ENCODE results near the gene PRICKLE2. TPM values are rescaled to one million over a fixed set of nuclear protein-coding genes. Genes with fewer than 3 reads are reported as not detected.

PRICKLE2 gene
- total RNA-seq, 4 donors from 2014 or later: 77.3 to 109 (median 96.7) TPM

DNA sequence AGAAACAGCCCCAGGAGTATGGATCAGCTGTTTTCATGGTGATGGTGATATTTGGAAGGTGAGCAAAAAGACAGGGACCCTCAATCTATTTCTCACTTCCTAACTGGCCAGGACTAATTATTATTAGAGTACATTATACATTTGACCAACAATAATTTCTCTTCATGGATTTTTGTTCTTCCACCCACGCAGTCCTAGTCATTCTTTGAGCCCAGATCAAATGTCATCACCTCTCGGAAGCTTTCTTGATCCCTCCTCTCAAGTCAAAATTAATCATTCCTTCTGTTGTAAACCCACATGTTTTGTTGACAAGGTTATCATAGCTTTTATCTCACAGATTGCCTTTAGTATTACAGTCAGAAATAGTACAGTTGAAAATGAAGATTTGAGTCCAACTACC lies 29.2 kb upstream of the PRICKLE2 start:
- WGBS, 2 donors (ENCODE audit: low coverage in 1 of 2): 40 to 58% methylated on average over 2 of the region's 2 CpGs
- no peaks in the 10 kb centered on the region for H3K27me3 ChIP-seq
- H3K4me1 ChIP-seq: peaks cover 9 to 88% (median 22%) of the 10 kb centered on the region in 3 donors
- H3K9me3 ChIP-seq: no peaks in the 10 kb centered on the region
- ATAC-seq: no peak
- no peak overlapping the region for H3K4me3 ChIP-seq
- no peaks in the 10 kb centered on the region for H3K36me3 ChIP-seq
- no peak for TF ChIP-seq POLR2A (IDR thresholded peaks at IDR 0.05)
- TF ChIP-seq, protein P1, sequence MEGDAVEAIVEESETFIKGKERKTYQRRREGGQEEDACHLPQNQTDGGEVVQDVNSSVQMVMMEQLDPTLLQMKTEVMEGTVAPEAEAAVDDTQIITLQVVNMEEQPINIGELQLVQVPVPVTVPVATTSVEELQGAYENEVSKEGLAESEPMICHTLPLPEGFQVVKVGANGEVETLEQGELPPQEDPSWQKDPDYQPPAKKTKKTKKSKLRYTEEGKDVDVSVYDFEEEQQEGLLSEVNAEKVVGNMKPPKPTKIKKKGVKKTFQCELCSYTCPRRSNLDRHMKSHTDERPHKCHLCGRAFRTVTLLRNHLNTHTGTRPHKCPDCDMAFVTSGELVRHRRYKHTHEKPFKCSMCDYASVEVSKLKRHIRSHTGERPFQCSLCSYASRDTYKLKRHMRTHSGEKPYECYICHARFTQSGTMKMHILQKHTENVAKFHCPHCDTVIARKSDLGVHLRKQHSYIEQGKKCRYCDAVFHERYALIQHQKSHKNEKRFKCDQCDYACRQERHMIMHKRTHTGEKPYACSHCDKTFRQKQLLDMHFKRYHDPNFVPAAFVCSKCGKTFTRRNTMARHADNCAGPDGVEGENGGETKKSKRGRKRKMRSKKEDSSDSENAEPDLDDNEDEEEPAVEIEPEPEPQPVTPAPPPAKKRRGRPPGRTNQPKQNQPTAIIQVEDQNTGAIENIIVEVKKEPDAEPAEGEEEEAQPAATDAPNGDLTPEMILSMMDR (IDR thresholded peaks at IDR 0.05): no peak
- no peak for TF ChIP-seq POLR2AphosphoS5 (IDR thresholded peaks at IDR 0.05)
- no peak for TF ChIP-seq EP300 (IDR thresholded peaks at IDR 0.05)
- peak overlapping the region; percentile 75 to 97 (median 80) for H3K27ac ChIP-seq

DNA sequence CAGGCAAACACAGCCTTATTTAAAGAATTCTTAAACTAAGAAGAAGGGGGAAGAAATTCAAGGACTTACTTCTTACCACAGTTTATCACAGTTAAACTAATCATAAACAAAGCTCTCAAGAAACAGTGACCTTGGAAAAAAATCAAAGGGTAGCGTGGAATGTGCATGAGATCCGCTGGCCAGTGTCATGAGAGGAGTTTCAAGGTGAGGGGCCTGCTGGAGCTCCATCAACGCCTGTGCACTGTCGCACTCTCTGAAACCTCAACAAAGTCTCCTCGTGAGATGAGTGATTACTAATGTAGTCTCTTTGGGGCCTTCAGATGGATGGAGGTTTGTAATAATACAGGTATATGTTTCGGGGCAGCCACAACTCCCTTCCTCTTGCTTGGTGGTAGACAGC lies 28.4 kb upstream of the PRICKLE2 start:
- no peak for ATAC-seq
- TF ChIP-seq EP300 (IDR thresholded peaks at IDR 0.05) (no peak), POLR2A (IDR thresholded peaks at IDR 0.05) (no peak), POLR2AphosphoS5 (IDR thresholded peaks at IDR 0.05) (no peak)
- TF ChIP-seq, protein P1 (IDR thresholded peaks at IDR 0.05): no peak
- WGBS, 2 donors (ENCODE audit: low coverage in 1 of 2): 19 to 56% methylated on average over 6 of the region's 6 CpGs

DNA sequence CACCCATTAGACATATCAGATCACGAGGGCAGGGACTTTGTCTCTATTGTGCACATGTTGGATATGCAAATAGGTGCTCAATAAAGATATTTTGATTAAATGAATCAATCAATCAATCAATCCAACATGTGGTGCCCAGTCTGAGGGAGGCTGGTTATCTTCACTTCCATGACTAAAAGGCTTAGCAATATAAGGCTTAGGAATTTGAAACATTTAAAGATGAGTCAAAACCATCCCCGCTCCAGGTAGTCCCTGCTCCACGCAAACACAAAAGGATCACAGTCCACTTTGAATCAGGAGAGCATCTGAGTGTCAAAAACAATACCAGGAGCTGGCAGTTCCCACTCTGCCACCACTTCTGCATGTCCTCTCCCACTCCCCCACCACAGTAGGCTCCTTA lies 25.8 kb upstream of the PRICKLE2 start:
- Histone ChIP-seq H3K27ac (peak overlapping the region in 1 of 4 donors; percentile 76), H3K27me3 (no peaks in the 10 kb centered on the region), H3K4me1 (peaks cover 3 to 91% (median 27%) of the 10 kb centered on the region in 3 donors), H3K9me3 (no peaks in the 10 kb centered on the region), H3K36me3 (no peaks in the 10 kb centered on the region), H3K4me3 (no peak overlapping the region)
- no peak for ATAC-seq
- 100% methylated on average over 2 of the region's 3 CpGs for WGBS, 2 donors (ENCODE audit: low coverage in 1 of 2)
- TF ChIP-seq, protein P1 (IDR thresholded peaks at IDR 0.05): no peak
- TF ChIP-seq POLR2AphosphoS5 (IDR thresholded peaks at IDR 0.05) (no peak), EP300 (IDR thresholded peaks at IDR 0.05) (no peak), POLR2A (IDR thresholded peaks at IDR 0.05) (no peak)

More for the DNA sequence above, 28.4 kb upstream of the PRICKLE2 start:
- H3K9me3 ChIP-seq: no peaks in the 10 kb centered on the region
- H3K36me3 ChIP-seq: no peaks in the 10 kb centered on the region
- H3K4me3 ChIP-seq: no peak overlapping the region
- H3K27ac ChIP-seq: peak overlapping the region; percentile 75 to 97 (median 80)
- H3K4me1 ChIP-seq: peaks cover 9 to 88% (median 22%) of the 10 kb centered on the region in 3 donors
- no peaks in the 10 kb centered on the region for H3K27me3 ChIP-seq

DNA sequence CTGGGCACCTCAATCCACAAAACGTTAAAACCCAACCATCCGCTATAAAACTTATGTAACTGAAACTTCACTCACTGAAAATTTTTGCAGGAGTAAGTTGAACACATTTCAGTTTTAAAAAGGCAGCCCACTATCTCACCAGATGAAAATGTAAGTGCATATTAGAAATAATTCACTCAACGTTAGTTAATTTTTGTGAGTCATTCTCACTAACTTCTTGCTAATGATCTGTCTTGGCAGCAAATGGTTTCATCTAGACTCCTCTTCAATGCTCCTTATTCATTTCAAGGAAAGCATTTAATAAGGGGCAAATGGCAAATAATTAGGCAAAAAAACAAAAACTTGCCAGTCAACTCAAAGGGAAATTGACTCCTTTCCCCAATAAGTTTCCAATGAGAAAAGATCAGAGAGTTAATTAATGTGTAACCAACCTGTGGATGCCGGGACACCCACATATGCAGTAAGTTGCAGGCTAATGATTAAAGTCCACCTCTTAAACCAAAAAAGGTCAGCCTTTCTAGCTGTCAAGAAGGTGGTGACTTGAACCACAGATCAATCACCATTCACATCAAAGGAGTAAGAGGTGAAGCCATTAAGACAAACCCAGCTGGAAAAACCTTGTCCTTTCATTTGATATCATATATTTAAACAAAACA lies 22.9 kb upstream of the PRICKLE2 start:
- no peak overlapping the region for H3K4me3 ChIP-seq
- H3K27ac ChIP-seq: peak overlapping the region; percentile 15 to 52 (median 37)
- no peaks in the 10 kb centered on the region for H3K27me3 ChIP-seq
- TF ChIP-seq, protein P1 (IDR thresholded peaks at IDR 0.05): no peak
- TF ChIP-seq EP300 (IDR thresholded peaks at IDR 0.05): no peak
- TF ChIP-seq POLR2AphosphoS5 (IDR thresholded peaks at IDR 0.05): no peak
- no peak for TF ChIP-seq POLR2A (IDR thresholded peaks at IDR 0.05)
- H3K9me3 ChIP-seq: no peaks in the 10 kb centered on the region
- 27 to 49% methylated on average over 3 to 4 of the region's 4 CpGs for WGBS, 2 donors (ENCODE audit: low coverage in 1 of 2)
- H3K4me1 ChIP-seq: peaks cover 0 to 91% (median 14%) of the 10 kb centered on the region in 3 donors
- ATAC-seq: no peak
- H3K36me3 ChIP-seq: no peaks in the 10 kb centered on the region

Data from gastroesophageal sphincter (tissue), 4 donors.